GM19240 (cell line): ENCODE measurements around the gene CTPS2.

Experiments used
- DNase-seq: peaks from one replicate; pipeline ENCODE4 v3.0.0; 2011; ENCODE audit warnings: low spot score; ENCODE audit not compliant: insufficient read length

Gene CTPS2

DNA sequence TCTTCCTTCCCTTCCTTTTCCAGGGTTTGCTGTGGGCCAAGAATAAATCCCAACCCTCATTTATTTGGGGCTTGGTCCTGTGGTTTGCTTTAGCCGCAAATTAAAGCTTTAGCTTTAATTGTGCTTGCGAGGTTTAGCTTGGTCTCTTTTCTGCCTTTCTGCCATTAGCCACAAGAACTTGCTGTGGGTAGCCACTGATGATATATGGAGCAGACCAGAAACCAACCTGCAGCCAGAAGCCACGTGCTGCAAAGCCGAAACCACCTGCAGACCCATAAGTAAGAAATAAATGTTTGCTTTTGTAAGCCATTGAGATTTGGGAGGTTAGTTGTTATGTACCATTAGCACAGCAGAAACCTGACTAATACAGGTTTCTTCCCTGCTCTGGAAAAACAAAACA, 152.3 kb downstream of the CTPS2 start:
- DNase-seq: no peak

DNA sequence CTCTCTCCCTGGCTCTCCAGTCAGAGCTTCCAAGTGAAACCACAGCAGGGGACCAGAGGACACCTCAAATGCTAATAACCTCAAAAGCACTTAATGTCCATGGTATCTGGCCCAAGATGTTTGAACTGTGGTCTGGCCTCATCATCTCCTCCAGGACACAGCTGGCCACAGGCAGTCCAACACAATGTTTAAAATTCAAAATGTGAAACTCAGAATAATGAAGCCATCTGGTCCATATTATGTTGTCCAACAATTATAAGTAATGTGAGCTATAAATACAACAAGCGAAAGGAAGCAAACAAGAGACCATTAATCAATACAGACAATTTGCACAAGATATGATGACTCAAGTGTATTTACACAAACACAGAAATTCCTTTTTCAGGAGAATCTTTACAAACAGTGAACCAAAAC, 153.3 kb downstream of the CTPS2 start:
- no peak for DNase-seq

DNA sequence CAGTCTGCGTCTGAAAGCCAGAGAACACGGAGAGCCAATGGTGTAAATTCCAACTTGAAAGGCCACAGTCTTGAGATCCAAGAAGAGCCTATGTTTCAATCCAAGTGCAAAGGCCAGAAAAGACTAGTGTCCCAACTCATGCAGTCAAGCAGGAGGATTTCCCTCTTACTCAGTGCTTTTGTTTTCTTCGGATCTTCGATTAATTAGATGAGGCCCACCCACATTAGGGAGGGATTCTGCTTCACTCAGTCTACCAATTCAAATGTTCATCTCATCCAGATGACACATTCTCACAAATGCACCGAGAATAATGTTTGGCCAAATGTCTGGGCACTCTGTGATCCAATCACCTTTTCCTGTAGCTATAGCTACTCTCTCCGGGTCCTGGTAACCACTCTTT, 154.0 kb downstream of the CTPS2 start:
- no peak for DNase-seq

DNA sequence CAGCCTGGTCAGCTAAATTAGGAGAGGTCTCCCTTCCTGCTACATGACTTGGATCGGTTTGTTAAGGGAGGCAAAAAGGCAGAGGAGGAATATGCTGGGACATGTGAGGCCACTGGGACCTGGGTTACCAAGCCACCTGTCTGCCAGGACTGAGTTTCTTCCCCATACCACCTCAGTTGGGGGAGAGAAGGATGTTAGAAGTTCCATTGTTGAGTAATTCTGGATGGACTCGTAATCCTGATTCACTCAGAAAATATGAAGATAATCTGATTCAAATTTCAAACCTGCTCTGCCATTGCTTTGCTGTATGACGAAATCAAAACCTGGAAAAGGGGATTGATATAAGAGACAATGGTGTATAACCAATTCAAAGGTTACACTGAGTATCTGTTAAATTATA, 159.9 kb downstream of the CTPS2 start:
- no peak for DNase-seq

DNA sequence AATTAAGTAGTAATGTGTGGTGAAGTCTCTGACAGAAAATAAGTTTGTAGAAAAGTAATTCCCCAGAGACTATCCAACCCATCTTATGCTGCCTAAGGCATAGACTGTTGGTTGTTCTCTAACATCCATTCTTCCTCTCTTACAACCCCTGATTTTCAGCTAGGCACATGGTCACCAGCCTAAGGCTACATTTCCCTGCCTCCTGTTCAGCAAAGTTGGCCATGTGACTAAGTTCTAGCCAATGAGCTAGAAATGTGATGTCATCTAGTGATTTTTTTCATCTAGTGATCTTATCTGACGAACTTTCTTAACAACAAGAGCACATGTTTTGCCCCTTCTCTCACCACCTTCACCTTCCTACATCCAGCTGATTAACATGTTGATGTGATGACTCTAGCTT, 164.8 kb downstream of the CTPS2 start:
- no peak for DNase-seq

DNA sequence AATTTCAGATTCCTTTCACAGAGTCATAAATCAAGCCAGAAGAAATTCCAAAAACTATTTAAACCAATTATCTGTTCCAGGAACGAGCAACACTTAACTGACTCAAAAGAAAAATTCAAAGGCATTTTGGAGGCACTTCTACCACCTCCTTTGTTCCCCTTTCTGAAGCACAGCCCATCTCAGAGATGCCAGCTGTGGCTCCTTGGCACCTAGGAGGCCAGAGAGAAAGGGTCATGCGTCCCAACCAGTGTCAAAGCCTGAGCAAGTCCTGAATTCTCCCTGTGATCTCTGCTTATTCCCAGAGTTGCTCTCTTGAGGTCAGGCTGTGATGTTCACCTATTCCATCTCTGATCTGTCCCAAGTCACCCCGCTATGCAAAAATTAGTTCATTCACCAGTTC, 167.5 kb downstream of the CTPS2 start:
- DNase-seq: no peak
